SW 1271 (cell line): Measurements from ENCODE around the gene MRPL37.
"Not testable (repeated sequence)": the region's sequence is repeated elsewhere in the genome, so short reads cannot be mapped to it uniquely, and the experiment has no call there.

ENCODE experiments used
- DNase-seq, 2 experiments: peaks; one replicate each; lab custom pipeline; 2025; lab: John Stamatoyannopoulos, UW

MRPL37 gene

GRCh38 chr1:54172614-54173599 is 27.1 kb upstream of the MRPL37 start:
- DNase-seq = no peak

- DNase-seq = no peak
Measured at GRCh38 chr1:54173681-54174080, 26.3 kb upstream of the MRPL37 start.

- no peak for DNase-seq
Measured at GRCh38 chr1:54174106-54174505, 25.9 kb upstream of the MRPL37 start.

- no peak for DNase-seq
Measured at GRCh38 chr1:54176621-54177327, 23.2 kb upstream of the MRPL37 start.

- no peak for DNase-seq
Measured at GRCh38 chr1:54177726-54178125, 22.2 kb upstream of the MRPL37 start.

GRCh38 chr1:54178296-54179070 is 21.5 kb upstream of the MRPL37 start:
- DNase-seq = no peak

GRCh38 chr1:54180701-54181360 is 19.1 kb upstream of the MRPL37 start:
- DNase-seq = no peak

- DNase-seq = no peak
Measured at GRCh38 chr1:54186056-54186455, 13.9 kb upstream of the MRPL37 start.

GRCh38 chr1:54188291-54188690 is 11.7 kb upstream of the MRPL37 start:
- DNase-seq = no peak

GRCh38 chr1:54190526-54190925 is 9.4 kb upstream of the MRPL37 start:
- no peak for DNase-seq

GRCh38 chr1:54191525-54191924 is 8.4 kb upstream of the MRPL37 start:
- DNase-seq = no peak

- DNase-seq = no peak
Measured at GRCh38 chr1:54193453-54193852, 6.5 kb upstream of the MRPL37 start.

GRCh38 chr1:54199151-54199764 is 709 bp upstream of the MRPL37 start:
- DNase-seq = no peak

GRCh38 chr1:54200519-54200997 is 591 bp downstream of the MRPL37 start:
- no peak for DNase-seq

- DNase-seq = no peak
Measured at GRCh38 chr1:54204199-54204598, 4.2 kb downstream of the MRPL37 start.

- no peak for DNase-seq
Measured at GRCh38 chr1:54207287-54207686, 7.3 kb downstream of the MRPL37 start.

- not testable (repeated sequence) for DNase-seq
Measured at GRCh38 chr1:54207896-54208295, 7.9 kb downstream of the MRPL37 start.

GRCh38 chr1:54212872-54213271 is 12.9 kb downstream of the MRPL37 start:
- DNase-seq = no peak

- DNase-seq = no peak
Measured at GRCh38 chr1:54215523-54215922, 15.6 kb downstream of the MRPL37 start.

GRCh38 chr1:54218883-54219687 is 19.1 kb downstream of the MRPL37 start:
- DNase-seq = no peak

- no peak for DNase-seq
Measured at GRCh38 chr1:54219688-54220003, 19.7 kb downstream of the MRPL37 start.
